DND-41 (cell line): ENCODE data around the gene NOL7.

Experiments used
- ATAC-seq: fragments of 200-7000 bp; cut with Tn5 transposase; 3 replicates; pipeline ENCODE4 v1.9.1; 2021; ENCODE audit warnings: low read depth; ENCODE audit not compliant: insufficient read depth
- DNase-seq: peaks from one replicate; pipeline ENCODE4 v3.0.0-alpha.2; 2020
- H2AFZ ChIP-seq: 2 replicates; pipeline ENCODE4 v1.6.0; 2012; ENCODE audit warnings: low read depth, low read length
- H3K27ac ChIP-seq: 2 replicates; pipeline ENCODE4 v1.5.1; 2012; ENCODE audit warnings: low read length, inconsistent platforms
- H3K27me3 ChIP-seq: fragments of 200-600 bp; sonication (generic); 2 replicates; pipeline ENCODE4 v1.6.0; 2012; ENCODE audit warnings: low read length, mild to moderate bottlenecking, inconsistent platforms; ENCODE audit not compliant: insufficient read depth, poor library complexity
- H3K36me3 ChIP-seq: 2 replicates; pipeline ENCODE4 v1.5.1; 2012; ENCODE audit warnings: low read length, inconsistent platforms; ENCODE audit not compliant: insufficient read depth
- H3K4me1 ChIP-seq: 2 replicates; pipeline ENCODE4 v1.5.1; 2012; ENCODE audit warnings: mild to moderate bottlenecking, low read length; ENCODE audit not compliant: insufficient read depth
- H3K4me2 ChIP-seq: 2 replicates; pipeline ENCODE4 v1.6.0; 2012; ENCODE audit warnings: mild to moderate bottlenecking, moderate library complexity, low read length, inconsistent platforms; ENCODE audit not compliant: insufficient read depth
- H3K4me3 ChIP-seq, 2 experiments: fragments of 200-600 bp in 1 of 2; shearing (Covaris generic) in 1 of 2; 2 replicates each; pipeline ENCODE4 v1.5.1; 2012 to 2016; ENCODE audit warnings: inconsistent platforms in 2 of 2, low read length in 2 of 2, mild to moderate bottlenecking in 2 of 2, low read depth in 1 of 2, moderate library complexity in 1 of 2
- H3K79me2 ChIP-seq: 2 replicates; pipeline ENCODE4 v1.6.0; 2012; ENCODE audit warnings: low read length, inconsistent platforms; ENCODE audit not compliant: insufficient read depth
- H3K9ac ChIP-seq: 2 replicates; pipeline ENCODE4 v1.6.0; 2012; ENCODE audit warnings: low read depth, mild to moderate bottlenecking, inconsistent platforms, low read length, moderate library complexity
- H3K9me3 ChIP-seq: 2 replicates; pipeline ENCODE4 v1.5.1; 2012; ENCODE audit warnings: low read length, moderate library complexity, mild to moderate bottlenecking, inconsistent platforms; ENCODE audit not compliant: insufficient read depth, severe bottlenecking
- H4K20me1 ChIP-seq: 2 replicates; pipeline ENCODE4 v1.6.0; 2012; ENCODE audit warnings: low read length; ENCODE audit not compliant: insufficient read depth
- CTCF ChIP-seq: IDR thresholded peaks from 2 replicates; pipeline ENCODE4 v1.5.1; 2012; ENCODE audit warnings: borderline replicate concordance, low read length, moderate library complexity, mild to moderate bottlenecking; ENCODE audit not compliant: poor library complexity, severe bottlenecking; ENCODE audit errors: extremely low read depth
- EZH2 ChIP-seq: IDR thresholded peaks from 3 replicates; pipeline ENCODE4 v1.6.1; 2012; ENCODE audit warnings: borderline replicate concordance, low read depth, mild to moderate bottlenecking, moderate library complexity, low read length, inconsistent platforms; ENCODE audit not compliant: severe bottlenecking

The NOL7 gene

GRCh38 chr6:13629459-13630116, 14.5 kb downstream of the NOL7 start:
- H3K4me2 ChIP-seq, result no peak overlapping the region
- ATAC-seq (no peak), DNase-seq (no peak)
- H3K79me2 ChIP-seq, result no peaks in the 10 kb centered on the region; the same call in 1 of the 2 replicates
- H3K36me3 ChIP-seq, result peaks cover 84% of the 10 kb centered on the region
- no peak overlapping the region for H3K9ac ChIP-seq
- H3K27ac ChIP-seq, result no peak overlapping the region
- H2AFZ ChIP-seq, result no peak overlapping the region
- no peak overlapping the region for H3K4me3 ChIP-seq
- H3K27me3 ChIP-seq, result no peaks in the 10 kb centered on the region
- no peak for TF ChIP-seq EZH2
- TF ChIP-seq CTCF, result no peak
- no peaks in the 10 kb centered on the region; the same call in 1 of the 2 replicates for H4K20me1 ChIP-seq
- H3K9me3 ChIP-seq, result no peaks in the 10 kb centered on the region
- no peaks in the 10 kb centered on the region for H3K4me1 ChIP-seq

- ATAC-seq, result no peak
- H4K20me1 ChIP-seq, result no peaks in the 10 kb centered on the region; the same call in 1 of the 2 replicates
- no peaks in the 10 kb centered on the region; the same call in 1 of the 2 replicates for H3K79me2 ChIP-seq
- no peak for DNase-seq
- no peaks in the 10 kb centered on the region for H3K27me3 ChIP-seq
- no peak overlapping the region for H3K4me3 ChIP-seq
- H3K27ac ChIP-seq, result no peak overlapping the region
- H3K4me2 ChIP-seq, result no peak overlapping the region
- no peak overlapping the region for H3K9ac ChIP-seq
- H3K9me3 ChIP-seq, result no peaks in the 10 kb centered on the region
- no peaks in the 10 kb centered on the region for H3K4me1 ChIP-seq
- peaks cover 83% of the 10 kb centered on the region for H3K36me3 ChIP-seq
- H2AFZ ChIP-seq, result no peak overlapping the region
- TF ChIP-seq EZH2, result no peak
- no peak for TF ChIP-seq CTCF
Measured at GRCh38 chr6:13630499-13630898, 15.4 kb downstream of the NOL7 start.

GRCh38 chr6:13633343-13633742, 18.2 kb downstream of the NOL7 start:
- Histone ChIP-seq H3K4me1 (no peaks in the 10 kb centered on the region), H3K9me3 (no peaks in the 10 kb centered on the region), H3K36me3 (peaks cover 82% of the 10 kb centered on the region), H3K79me2 (no peaks in the 10 kb centered on the region), H3K4me3 (no peak overlapping the region), H3K27ac (no peak overlapping the region), H3K27me3 (no peaks in the 10 kb centered on the region), H4K20me1 (no peaks in the 10 kb centered on the region), H3K4me2 (no peak overlapping the region), H2AFZ (no peak overlapping the region), H3K9ac (no peak overlapping the region)
- no peak for ATAC-seq
- TF ChIP-seq CTCF (no peak), EZH2 (no peak)
- DNase-seq, result no peak
